BE2C (cell line): ENCODE results near the gene JAZF1.
A peak's percentile ranks its signal among the peaks of the same experiment; 100 is the strongest.

ENCODE experiments used
- DNase-seq: peaks from one replicate; pipeline ENCODE4 v3.0.0-alpha.2; 2020
- H3K27me3 ChIP-seq: fragments of 250-450 bp; sonication (Bioruptor Pico); 2 replicates; pipeline ENCODE4 v1.5.1; 2020; ENCODE audit warnings: mild to moderate bottlenecking
- H3K36me3 ChIP-seq: fragments of 250-450 bp; sonication (Bioruptor Pico); 2 replicates; pipeline ENCODE4 v1.5.1; 2020; ENCODE audit warnings: mild to moderate bottlenecking
- H3K4me1 ChIP-seq: fragments of 250-450 bp; sonication (Bioruptor Pico); 2 replicates; pipeline ENCODE4 v1.5.1; 2020
- H3K4me3 ChIP-seq: 2 replicates; pipeline ENCODE4 v1.5.1; 2011; ENCODE audit warnings: low read depth, low read length
- H3K9me3 ChIP-seq: fragments of 250-450 bp; sonication (Bioruptor Pico); 2 replicates; pipeline ENCODE4 v1.5.1; 2020
- CTCF ChIP-seq: IDR thresholded peaks from 2 replicates; pipeline ENCODE4 v1.5.1; 2012; ENCODE audit warnings: mild to moderate bottlenecking, low read depth, low read length

Gene JAZF1

GRCh38 chr7:28178599-28178998, 2.0 kb downstream of the JAZF1 start:
- Histone ChIP-seq H3K4me3 (peak overlapping the region; percentile 82), H3K4me1 (peaks cover 33% of the 10 kb centered on the region)

GRCh38 chr7:28177836-28178235, 2.8 kb downstream of the JAZF1 start:
- Histone ChIP-seq H3K27me3 (no peaks in the 10 kb centered on the region), H3K4me1 (peaks cover 27% of the 10 kb centered on the region), H3K9me3 (no peaks in the 10 kb centered on the region), H3K4me3 (0 out of 2 replicates have a peak overlapping the region, but pooled peaks have one; percentile 82), H3K36me3 (no peaks in the 10 kb centered on the region)
- DNase-seq, result no peak
- no peak for TF ChIP-seq CTCF

More at GRCh38 chr7:28178599-28178998, 2.0 kb downstream of the JAZF1 start:
- no peaks in the 10 kb centered on the region for H3K36me3 ChIP-seq
- no peaks in the 10 kb centered on the region for H3K27me3 ChIP-seq
- no peak for DNase-seq
- TF ChIP-seq CTCF, result no peak
- H3K9me3 ChIP-seq, result no peaks in the 10 kb centered on the region

- no peak for TF ChIP-seq CTCF
- no peaks in the 10 kb centered on the region for H3K9me3 ChIP-seq
- no peak overlapping the region for H3K4me3 ChIP-seq
- DNase-seq, result no peak
- no peaks in the 10 kb centered on the region for H3K36me3 ChIP-seq
- peaks cover 19% of the 10 kb centered on the region for H3K4me1 ChIP-seq
- H3K27me3 ChIP-seq, result no peaks in the 10 kb centered on the region
Measured at GRCh38 chr7:28176645-28177044, 4.0 kb downstream of the JAZF1 start.

- H3K9me3 ChIP-seq, result no peaks in the 10 kb centered on the region
- no peaks in the 10 kb centered on the region for H3K27me3 ChIP-seq
- no peak overlapping the region for H3K4me3 ChIP-seq
- H3K4me1 ChIP-seq, result peaks cover 16% of the 10 kb centered on the region
- TF ChIP-seq CTCF, result no peak
- DNase-seq, result no peak
- H3K36me3 ChIP-seq, result no peaks in the 10 kb centered on the region
Measured at GRCh38 chr7:28176174-28176573, 4.4 kb downstream of the JAZF1 start.

- no peak for TF ChIP-seq CTCF
- Histone ChIP-seq H3K4me1 (peaks cover 17% of the 10 kb centered on the region), H3K9me3 (no peaks in the 10 kb centered on the region), H3K4me3 (no peak overlapping the region), H3K27me3 (no peaks in the 10 kb centered on the region), H3K36me3 (peaks cover 3% of the 10 kb centered on the region; the same call in 1 of the 2 replicates)
- no peak for DNase-seq
Measured at GRCh38 chr7:28174901-28175661, 5.5 kb downstream of the JAZF1 start.

GRCh38 chr7:28174442-28174841, 6.2 kb downstream of the JAZF1 start:
- no peaks in the 10 kb centered on the region for H3K9me3 ChIP-seq
- H3K27me3 ChIP-seq, result no peaks in the 10 kb centered on the region
- TF ChIP-seq CTCF, result no peak
- H3K36me3 ChIP-seq, result peaks cover 3% of the 10 kb centered on the region; the same call in 1 of the 2 replicates
- DNase-seq, result no peak
- no peak overlapping the region for H3K4me3 ChIP-seq
- H3K4me1 ChIP-seq, result peaks cover 18% of the 10 kb centered on the region
